Psoas muscle (tissue), 8 donors: Measurements from ENCODE around the gene ATP13A1. TPM values are rescaled to one million over a fixed set of nuclear protein-coding genes. Genes with fewer than 3 reads are reported as not detected.
A peak's percentile ranks its signal among the peaks of the same experiment; 100 is the strongest.

Source experiments
- ATAC-seq, 4 donors: fragments of 200-7000 bp; cut with Tn5 transposase; one replicate each; pipeline ENCODE4 v1.9.1; 2020; ENCODE audit warnings: moderate library complexity in 3 of 4, mild to moderate bottlenecking in 2 of 4
- DNase-seq, 2 donors: peaks; one replicate each; pipeline ENCODE4 v3.0.0-alpha.2; 2020
- H3K27ac ChIP-seq: fragments of 200-600 bp; one replicate; pipeline ENCODE4 v1.8.0; 2022
- H3K27me3 ChIP-seq, 3 donors: fragments of 200-600 bp in 1 of 3; one replicate each; pipeline versions ENCODE4 v1.6.1 to v1.8.0; 2013 to 2022; ENCODE audit warnings: low read length in 2 of 3, mild to moderate bottlenecking in 2 of 3, moderate library complexity in 1 of 3; ENCODE audit not compliant: insufficient read depth in 3 of 3
- H3K36me3 ChIP-seq, 2 donors: fragments of 200-600 bp in 1 of 2; one replicate each; pipeline versions ENCODE4 v1.6.1 to v1.8.0; 2013 to 2022; ENCODE audit warnings: low read depth in 1 of 2, mild to moderate bottlenecking in 1 of 2, moderate library complexity in 1 of 2; ENCODE audit not compliant: insufficient read depth in 1 of 2
- H3K4me1 ChIP-seq: fragments of 200-600 bp; one replicate; pipeline ENCODE4 v1.8.0; 2022
- H3K4me3 ChIP-seq: fragments of 200-600 bp; one replicate; pipeline ENCODE4 v1.8.0; 2022; ENCODE audit warnings: mild to moderate bottlenecking
- H3K9me3 ChIP-seq: fragments of 200-600 bp; one replicate; pipeline ENCODE4 v1.8.0; 2022
- CTCF ChIP-seq: fragments of 200-600 bp; IDR thresholded peaks from one replicate; pipeline ENCODE4 v1.8.0; 2022; ENCODE audit warnings: antibody characterized with exemption
- WGBS, 3 donors: extraction: QIAGEN DNeasy Blood & Tissue Kit; methylation state at CpG; one replicate each; pipeline versions ENCODE4 v1.1.6 to v1.1.7; 2013; 5-methylcytosine and 5-hydroxymethylcytosine counted together
- intact Hi-C, 2 donors: fragments of 100-400 bp; cut with DNase I; formaldehyde crosslinking; loops; one replicate each; pipeline versions ENCODE4 v1.11.0 to v1.14.2; 2022
- polyA plus RNA-seq, 3 donors: library from polyadenylated mRNA; stranded (reverse); fragments of 200-250 nt; gene quantifications; one replicate each; pipeline ENCODE4 v1.2.3, GENCODE V29; 2013
- total RNA-seq, 4 donors: library from RNA; stranded (reverse); fragmentation: NEBNext Ultra II Directional in 2 of 4; extraction: Animal tissue kit (Norgen Biotek cat#: 25700) in 2 of 4; gene quantifications; one replicate each; pipeline versions ENCODE4 v1.2.1 to v1.2.4, GENCODE V29; 2021 to 2023
- donor health status: healthy with polysubstance abuse.
- donor health status: DM: no; HTN: no; CAD: no; lungs with moderate emphysema.
- donor health status: Bipolar disorder and iron deficiency.
- donor health status: healthy.
- donor health status: DM: yes; HTN: yes; CAD: no.
- donor health status: DM: no; HTN: no; CAD: no.
- donor health status: DM: no; HTN: no; CAD: no.
- donor health status: DM: yes; HTN: yes; CAD: no.

The ATP13A1 gene
- total and polyA plus RNA-seq, 7 donors, result 15.4 to 27.5 (median 20.6) TPM

GRCh38 chr19:19636573-19637185 lies 26.8 kb downstream of the ATP13A1 start:
- DNase-seq (no peak), ATAC-seq (no peak)
- TF ChIP-seq CTCF, result no peak
- no peaks in the 10 kb centered on the region for H3K36me3 ChIP-seq
- H3K4me1 ChIP-seq, result no peaks in the 10 kb centered on the region
- H3K27ac ChIP-seq, result no peak overlapping the region
- WGBS, 3 donors, result 91 to 98% (median 91%) methylated on average over 9 of the region's 9 CpGs
- H3K9me3 ChIP-seq, result no peaks in the 10 kb centered on the region
- H3K4me3 ChIP-seq, result no peak overlapping the region
- no peaks in the 10 kb centered on the region for H3K27me3 ChIP-seq
- intact Hi-C loops, result no loop called here

GRCh38 chr19:19635313-19635702 lies 28.2 kb downstream of the ATP13A1 start:
- DNase-seq (no peak), ATAC-seq (no peak)
- no peaks in the 10 kb centered on the region for H3K36me3 ChIP-seq
- H3K27me3 ChIP-seq, result no peaks in the 10 kb centered on the region
- no peak overlapping the region for H3K4me3 ChIP-seq
- no peak for TF ChIP-seq CTCF
- no peaks in the 10 kb centered on the region for H3K9me3 ChIP-seq
- WGBS, 3 donors, result 90 to 93% (median 91%) methylated on average over 13 to 14 of the region's 14 CpGs
- intact Hi-C loops, result no loop called here
- no peaks in the 10 kb centered on the region for H3K4me1 ChIP-seq
- H3K27ac ChIP-seq, result no peak overlapping the region

GRCh38 chr19:19634516-19635312 lies 28.8 kb downstream of the ATP13A1 start:
- no peak for ATAC-seq
- no peak for DNase-seq
- intact Hi-C loops, result no loop called here
- no peaks in the 10 kb centered on the region for H3K27me3 ChIP-seq
- no peak overlapping the region for H3K27ac ChIP-seq
- no peaks in the 10 kb centered on the region for H3K36me3 ChIP-seq
- TF ChIP-seq CTCF, result no peak
- no peaks in the 10 kb centered on the region for H3K9me3 ChIP-seq
- H3K4me3 ChIP-seq, result no peak overlapping the region
- no peaks in the 10 kb centered on the region for H3K4me1 ChIP-seq
- 92 to 95% (median 94%) methylated on average over 36 of the region's 36 CpGs for WGBS, 3 donors

- intact Hi-C loops, result no loop called here
- no peak for TF ChIP-seq CTCF
- no peaks in the 10 kb centered on the region for H3K9me3 ChIP-seq
- no peaks in the 10 kb centered on the region for H3K27me3 ChIP-seq
- no peak for ATAC-seq
- DNase-seq, result peak in 1 of 2 donors; percentile 46
- no peak overlapping the region for H3K27ac ChIP-seq
- WGBS, 3 donors, result 91 to 93% (median 92%) methylated on average over 22 of the region's 22 CpGs
- H3K36me3 ChIP-seq, result no peaks in the 10 kb centered on the region
- H3K4me3 ChIP-seq, result no peak overlapping the region
- H3K4me1 ChIP-seq, result no peaks in the 10 kb centered on the region
Measured at GRCh38 chr19:19633711-19634515, 29.6 kb downstream of the ATP13A1 start.
